Measurements from ENCODE around the gene BLCAP.
A peak's percentile ranks its signal among the peaks of the same experiment; 100 is the strongest.

BLCAP gene

GRCh38 chr20:37547912-37548311, 20.2 kb upstream of the BLCAP start:
- Histone ChIP-seq H3K27ac (ENCODE audit: low read depth, low read length) (no peak overlapping the region), H3K18ac (ENCODE audit: low read length) (no peak overlapping the region), H3K4me2 (ENCODE audit: low read length) (no peak overlapping the region), H2AK5ac (ENCODE audit: low read length) (no peak overlapping the region), H2BK120ac (ENCODE audit: insufficient read depth, low read length, poor library complexity) (no peak overlapping the region), H3K36me3 (ENCODE audit: control insufficient read depth in 1 of 2, insufficient read depth in 2 of 2, low read length in 2 of 2) (no peaks in the 10 kb centered on the region), H3K4ac (ENCODE audit: low read depth, low read length) (no peak overlapping the region), H3K14ac (ENCODE audit: low read length) (no peak overlapping the region), H3K27me3 (ENCODE audit: insufficient read depth, low read length) (no peaks in the 10 kb centered on the region), H3K9ac (ENCODE audit: low read length) (no peak overlapping the region), H3K4me1 (ENCODE audit: control insufficient read depth in 1 of 2, insufficient read depth in 2 of 2, low read length in 2 of 2) (peaks cover 2 to 5% of the 10 kb centered on the region in 2 experiments), H4K8ac (ENCODE audit: low read depth, low read length) (no peak overlapping the region), H3K23ac (ENCODE audit: low read length) (no peak overlapping the region), H4K91ac (ENCODE audit: low read depth, low read length) (no peak overlapping the region), H4K12ac (ENCODE audit: low read depth, low read length) (no peak overlapping the region), H3K4me3 (ENCODE audit: low read depth, low read length) (no peak overlapping the region), H3K9me3 (ENCODE audit: insufficient read depth, low read depth, low read length) (peaks cover 3% of the 10 kb centered on the region), H2BK5ac (ENCODE audit: low read depth, low read length, poor library complexity) (no peak overlapping the region), H3K79me2 (ENCODE audit: control insufficient read depth, insufficient read depth, low read length, poor library complexity) (peaks cover 3% of the 10 kb centered on the region), H2BK12ac (ENCODE audit: low read length) (no peak overlapping the region), H3K79me1 (ENCODE audit: low read length) (no peaks in the 10 kb centered on the region), H2AFZ (ENCODE audit: insufficient read depth, low read length, poor library complexity) (no peak overlapping the region)
- no peak for DNase-seq

GRCh38 chr20:37545516-37545915, 17.8 kb upstream of the BLCAP start:
- Histone ChIP-seq H2BK5ac (ENCODE audit: low read depth, low read length, poor library complexity) (no peak overlapping the region), H4K8ac (ENCODE audit: low read depth, low read length) (no peak overlapping the region), H3K23ac (ENCODE audit: low read length) (no peak overlapping the region), H3K14ac (ENCODE audit: low read length) (no peak overlapping the region), H3K27ac (ENCODE audit: low read depth, low read length) (no peak overlapping the region), H2AK5ac (ENCODE audit: low read length) (no peak overlapping the region), H4K12ac (ENCODE audit: low read depth, low read length) (no peak overlapping the region), H3K4ac (ENCODE audit: low read depth, low read length) (no peak overlapping the region), H3K79me1 (ENCODE audit: low read length) (peaks cover 4% of the 10 kb centered on the region), H3K9ac (ENCODE audit: low read length) (no peak overlapping the region), H2BK12ac (ENCODE audit: low read length) (no peak overlapping the region), H3K9me3 (ENCODE audit: insufficient read depth, low read depth, low read length) (peaks cover 3% of the 10 kb centered on the region), H3K36me3 (ENCODE audit: control insufficient read depth in 1 of 2, insufficient read depth in 2 of 2, low read length in 2 of 2) (no peaks in the 10 kb centered on the region), H3K79me2 (ENCODE audit: control insufficient read depth, insufficient read depth, low read length, poor library complexity) (peaks cover 3% of the 10 kb centered on the region), H2BK120ac (ENCODE audit: insufficient read depth, low read length, poor library complexity) (no peak overlapping the region), H3K4me2 (ENCODE audit: low read length) (no peak overlapping the region), H3K4me1 (ENCODE audit: control insufficient read depth in 1 of 2, insufficient read depth in 2 of 2, low read length in 2 of 2) (peaks cover 8 to 12% of the 10 kb centered on the region in 2 experiments), H3K18ac (ENCODE audit: low read length) (no peak overlapping the region), H4K91ac (ENCODE audit: low read depth, low read length) (no peak overlapping the region), H2AFZ (ENCODE audit: insufficient read depth, low read length, poor library complexity) (no peak overlapping the region), H3K4me3 (ENCODE audit: low read depth, low read length) (no peak overlapping the region), H3K27me3 (ENCODE audit: insufficient read depth, low read length) (no peaks in the 10 kb centered on the region)
- peak; percentile 66 to 93 for DNase-seq
- WGBS (ENCODE audit: extremely low coverage, insufficient coverage, insufficient read length) = no CpG with 5 or more reads among the region's 1 CpG

- Histone ChIP-seq H3K36me3 (ENCODE audit: control insufficient read depth in 1 of 2, insufficient read depth in 2 of 2, low read length in 2 of 2) (no peaks in the 10 kb centered on the region), H3K4me1 (ENCODE audit: control insufficient read depth in 1 of 2, insufficient read depth in 2 of 2, low read length in 2 of 2) (peaks cover 8 to 12% of the 10 kb centered on the region in 2 experiments), H3K27ac (ENCODE audit: low read depth, low read length) (no peak overlapping the region), H3K18ac (ENCODE audit: low read length) (no peak overlapping the region), H3K4ac (ENCODE audit: low read depth, low read length) (no peak overlapping the region), H3K4me2 (ENCODE audit: low read length) (no peak overlapping the region), H3K14ac (ENCODE audit: low read length) (no peak overlapping the region), H2BK120ac (ENCODE audit: insufficient read depth, low read length, poor library complexity) (peak overlapping the region; percentile 77), H2BK5ac (ENCODE audit: low read depth, low read length, poor library complexity) (no peak overlapping the region), H3K9ac (ENCODE audit: low read length) (no peak overlapping the region), H4K91ac (ENCODE audit: low read depth, low read length) (peak overlapping the region; percentile 85), H4K8ac (ENCODE audit: low read depth, low read length) (no peak overlapping the region), H2BK12ac (ENCODE audit: low read length) (peak overlapping the region; percentile 12), H4K12ac (ENCODE audit: low read depth, low read length) (no peak overlapping the region), H3K9me3 (ENCODE audit: insufficient read depth, low read depth, low read length) (peaks cover 3% of the 10 kb centered on the region), H2AK5ac (ENCODE audit: low read length) (no peak overlapping the region), H3K27me3 (ENCODE audit: insufficient read depth, low read length) (no peaks in the 10 kb centered on the region), H3K79me2 (ENCODE audit: control insufficient read depth, insufficient read depth, low read length, poor library complexity) (peaks cover 3% of the 10 kb centered on the region), H3K4me3 (ENCODE audit: low read depth, low read length) (peak overlapping the region; percentile 10), H3K23ac (ENCODE audit: low read length) (no peak overlapping the region), H3K79me1 (ENCODE audit: low read length) (peaks cover 4% of the 10 kb centered on the region), H2AFZ (ENCODE audit: insufficient read depth, low read length, poor library complexity) (no peak overlapping the region)
- no CpG with 5 or more reads among the region's 3 CpGs for WGBS (ENCODE audit: extremely low coverage, insufficient coverage, insufficient read length)
- DNase-seq = no peak
These were observed 16.7 kb upstream of the BLCAP start for GRCh38 chr20:37544386-37544785.

- H2AK5ac ChIP-seq (ENCODE audit: low read length) = peak overlapping the region; percentile 78
- H3K79me1 ChIP-seq (ENCODE audit: low read length) = peaks cover 4% of the 10 kb centered on the region
- no peaks in the 10 kb centered on the region for H3K27me3 ChIP-seq (ENCODE audit: insufficient read depth, low read length)
- no peak overlapping the region for H3K9ac ChIP-seq (ENCODE audit: low read length)
- WGBS (ENCODE audit: extremely low coverage, insufficient coverage, insufficient read length) = no CpG with 5 or more reads among the region's 3 CpGs
- peaks cover 3% of the 10 kb centered on the region for H3K9me3 ChIP-seq (ENCODE audit: insufficient read depth, low read depth, low read length)
- no peaks in the 10 kb centered on the region for H3K36me3 ChIP-seq (ENCODE audit: control insufficient read depth in 1 of 2, insufficient read depth in 2 of 2, low read length in 2 of 2)
- H3K4ac ChIP-seq (ENCODE audit: low read depth, low read length) = peak overlapping the region; percentile 30
- peak overlapping the region; percentile 62 for H4K8ac ChIP-seq (ENCODE audit: low read depth, low read length)
- H3K18ac ChIP-seq (ENCODE audit: low read length) = peak overlapping the region; percentile 42
- peak overlapping the region; percentile 16 for H2BK5ac ChIP-seq (ENCODE audit: low read depth, low read length, poor library complexity)
- no peak overlapping the region for H3K4me3 ChIP-seq (ENCODE audit: low read depth, low read length)
- no peak overlapping the region for H3K23ac ChIP-seq (ENCODE audit: low read length)
- H3K14ac ChIP-seq (ENCODE audit: low read length) = peak overlapping the region; percentile 73
- H4K12ac ChIP-seq (ENCODE audit: low read depth, low read length) = no peak overlapping the region
- H3K27ac ChIP-seq (ENCODE audit: low read depth, low read length) = no peak overlapping the region
- H2BK120ac ChIP-seq (ENCODE audit: insufficient read depth, low read length, poor library complexity) = peak overlapping the region; percentile 77
- peaks cover 3% of the 10 kb centered on the region for H3K79me2 ChIP-seq (ENCODE audit: control insufficient read depth, insufficient read depth, low read length, poor library complexity)
- peaks cover 8 to 12% of the 10 kb centered on the region in 2 experiments for H3K4me1 ChIP-seq (ENCODE audit: control insufficient read depth in 1 of 2, insufficient read depth in 2 of 2, low read length in 2 of 2)
- no peak overlapping the region for H2AFZ ChIP-seq (ENCODE audit: insufficient read depth, low read length, poor library complexity)
- no peak overlapping the region for H3K4me2 ChIP-seq (ENCODE audit: low read length)
- H2BK12ac ChIP-seq (ENCODE audit: low read length) = peak overlapping the region; percentile 93
- peak; percentile 66 to 90 for DNase-seq
- peak overlapping the region; percentile 85 for H4K91ac ChIP-seq (ENCODE audit: low read depth, low read length)
These were observed 16.2 kb upstream of the BLCAP start for GRCh38 chr20:37543828-37544227.
